ENCODE data around the gene PITHD1.
A peak's percentile ranks its signal among the peaks of the same experiment; 100 is the strongest.
"Not testable (repeated sequence)": the region's sequence is repeated elsewhere in the genome, so short reads cannot be mapped to it uniquely, and the experiment has no call there.

Gene PITHD1, protein sequence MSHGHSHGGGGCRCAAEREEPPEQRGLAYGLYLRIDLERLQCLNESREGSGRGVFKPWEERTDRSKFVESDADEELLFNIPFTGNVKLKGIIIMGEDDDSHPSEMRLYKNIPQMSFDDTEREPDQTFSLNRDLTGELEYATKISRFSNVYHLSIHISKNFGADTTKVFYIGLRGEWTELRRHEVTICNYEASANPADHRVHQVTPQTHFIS

DNA sequence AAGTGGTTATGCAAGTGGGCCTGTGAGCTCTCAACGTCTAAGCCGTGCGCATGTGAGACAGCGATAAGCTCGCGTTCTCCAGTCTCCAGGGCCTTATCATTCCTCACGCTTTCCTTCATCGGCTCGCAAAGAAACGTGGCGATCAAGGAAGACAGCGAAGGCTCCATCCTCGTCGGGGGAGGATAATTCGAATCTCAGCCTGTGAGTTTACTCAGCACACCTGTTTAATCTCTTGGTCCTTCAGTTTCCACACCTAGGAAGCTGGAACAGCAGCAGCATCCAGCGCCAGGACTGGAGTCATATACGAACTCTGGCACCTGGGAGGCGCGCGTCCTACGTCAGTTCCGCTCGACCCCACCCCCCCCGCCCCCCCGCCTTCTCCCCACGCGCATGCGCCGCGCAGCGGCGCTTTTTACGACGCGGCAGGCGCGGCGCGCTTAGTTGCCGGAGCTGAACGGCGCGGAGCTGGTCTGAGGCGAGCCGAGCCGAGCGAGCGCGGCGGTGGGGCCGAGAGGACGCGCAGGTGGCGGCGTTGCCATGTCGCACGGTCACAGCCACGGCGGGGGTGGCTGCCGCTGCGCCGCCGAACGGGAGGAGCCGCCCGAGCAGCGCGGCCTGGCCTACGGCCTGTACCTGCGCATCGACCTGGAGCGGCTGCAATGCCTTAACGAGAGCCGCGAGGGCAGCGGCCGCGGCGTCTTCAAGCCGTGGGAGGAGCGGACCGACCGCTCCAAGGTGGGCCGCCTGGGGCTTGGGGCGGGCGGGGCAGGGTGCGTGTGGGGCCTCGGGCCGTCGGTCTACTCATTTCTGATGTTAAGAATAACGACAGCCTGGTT is at the start of gene PITHD1:
PITHD1 (plus strand) TSS at position 440 of the 836 bp plus-strand sequence; CDS start at position 538, 98 bp downstream.
- TF ChIP-seq, protein P1, sequence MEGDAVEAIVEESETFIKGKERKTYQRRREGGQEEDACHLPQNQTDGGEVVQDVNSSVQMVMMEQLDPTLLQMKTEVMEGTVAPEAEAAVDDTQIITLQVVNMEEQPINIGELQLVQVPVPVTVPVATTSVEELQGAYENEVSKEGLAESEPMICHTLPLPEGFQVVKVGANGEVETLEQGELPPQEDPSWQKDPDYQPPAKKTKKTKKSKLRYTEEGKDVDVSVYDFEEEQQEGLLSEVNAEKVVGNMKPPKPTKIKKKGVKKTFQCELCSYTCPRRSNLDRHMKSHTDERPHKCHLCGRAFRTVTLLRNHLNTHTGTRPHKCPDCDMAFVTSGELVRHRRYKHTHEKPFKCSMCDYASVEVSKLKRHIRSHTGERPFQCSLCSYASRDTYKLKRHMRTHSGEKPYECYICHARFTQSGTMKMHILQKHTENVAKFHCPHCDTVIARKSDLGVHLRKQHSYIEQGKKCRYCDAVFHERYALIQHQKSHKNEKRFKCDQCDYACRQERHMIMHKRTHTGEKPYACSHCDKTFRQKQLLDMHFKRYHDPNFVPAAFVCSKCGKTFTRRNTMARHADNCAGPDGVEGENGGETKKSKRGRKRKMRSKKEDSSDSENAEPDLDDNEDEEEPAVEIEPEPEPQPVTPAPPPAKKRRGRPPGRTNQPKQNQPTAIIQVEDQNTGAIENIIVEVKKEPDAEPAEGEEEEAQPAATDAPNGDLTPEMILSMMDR (conservative IDR thresholded peaks at IDR 0.05): no peak
- H3K27ac ChIP-seq: peak within 1 kb of the TSS; percentile 89

DNA sequence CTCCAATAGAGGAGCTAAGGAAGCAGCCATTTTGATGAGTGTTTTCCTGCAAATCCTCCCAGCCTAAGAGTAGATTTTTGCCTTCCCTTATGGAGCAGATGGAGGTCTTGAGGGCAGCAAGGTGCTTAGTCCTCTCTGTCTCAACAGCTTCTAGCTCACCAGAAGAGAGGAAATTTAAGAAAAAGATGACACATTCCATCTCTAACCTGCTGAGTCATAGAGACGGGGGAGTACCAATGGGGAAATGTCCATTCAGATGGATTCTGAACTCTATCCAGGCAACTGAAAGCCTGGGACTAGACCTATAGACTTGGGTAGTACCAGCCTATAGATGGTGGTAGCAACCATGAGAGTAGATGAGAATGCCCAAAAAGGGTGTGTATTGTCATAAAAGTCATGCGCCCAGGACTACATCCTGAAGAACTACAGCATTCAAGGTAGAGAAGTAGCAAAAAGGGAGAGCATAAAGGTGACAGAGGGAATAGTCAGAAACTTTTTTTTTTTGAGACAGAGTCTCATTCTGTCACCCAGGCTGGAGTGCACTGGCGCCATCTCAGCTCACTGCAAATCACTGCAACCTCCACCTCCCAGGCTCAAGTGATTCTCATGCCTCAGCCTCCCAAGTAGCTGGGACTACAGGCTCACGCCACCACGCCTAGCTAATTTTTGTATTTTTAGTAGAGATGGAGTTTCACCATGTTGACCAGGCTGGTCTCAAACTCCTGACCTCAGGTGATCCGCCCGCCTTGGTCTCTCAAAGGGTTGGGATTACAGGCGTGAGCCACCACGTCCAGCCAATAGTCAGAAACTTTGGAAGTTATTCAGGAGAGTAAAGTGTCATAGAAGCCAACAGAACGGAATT is 45.6 kb upstream of the PITHD1 start:
- TF ChIP-seq, protein P1 (conservative IDR thresholded peaks at IDR 0.05): no peak
- no peak overlapping the region for H3K27ac ChIP-seq

DNA sequence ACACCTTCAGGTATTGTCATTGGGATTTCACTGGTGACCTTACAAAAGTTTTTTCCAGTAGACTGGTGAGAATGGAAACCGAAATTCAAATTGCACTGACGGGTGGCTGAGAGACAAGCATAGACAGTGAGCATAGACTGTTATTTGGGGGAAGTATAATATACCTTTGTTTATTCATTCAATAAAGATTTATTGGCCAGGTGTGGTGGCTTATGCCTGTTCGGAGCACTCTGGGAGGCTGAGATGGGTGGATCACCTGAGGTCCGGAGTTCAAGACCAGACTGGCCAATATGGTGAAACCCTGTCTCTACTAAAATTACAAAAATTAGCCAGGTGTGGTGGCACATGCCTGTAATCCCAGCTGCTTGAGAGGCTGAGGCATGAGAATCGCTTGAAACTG is 44.9 kb upstream of the PITHD1 start:
- not testable (repeated sequence) for H3K27ac ChIP-seq

DNA sequence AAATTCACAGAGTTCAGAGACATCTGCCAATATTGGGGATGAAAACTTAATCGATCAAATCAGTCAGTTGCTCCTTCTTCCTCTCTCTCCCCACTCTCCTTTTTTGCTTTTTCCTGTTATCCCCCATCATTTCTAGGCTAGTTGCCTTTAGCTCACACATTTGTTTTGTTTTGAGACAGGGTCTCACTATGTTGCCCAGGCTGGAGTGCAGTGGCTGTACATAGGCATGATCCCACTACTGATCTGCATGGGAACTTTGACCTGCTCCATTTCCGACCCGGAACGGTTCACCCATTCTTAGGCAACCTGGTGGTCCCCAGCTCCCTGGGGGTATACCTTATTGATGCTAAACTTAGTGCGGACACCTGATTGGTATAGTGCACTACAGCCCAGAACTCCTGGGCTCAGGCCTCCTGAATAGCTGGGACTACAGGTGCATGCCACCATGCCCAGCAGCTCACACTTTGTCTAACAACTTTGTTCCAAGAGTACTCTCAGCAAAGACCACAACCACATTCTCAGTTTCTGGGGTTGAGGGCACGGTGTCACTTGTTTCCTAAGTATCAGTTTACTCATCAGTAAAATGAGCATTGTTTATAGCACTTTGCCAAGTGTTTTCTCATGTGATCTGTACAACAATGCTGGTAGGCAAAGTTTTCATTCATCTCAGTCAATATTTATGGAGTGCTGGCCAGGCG is 41.6 kb upstream of the PITHD1 start:
- no peak overlapping the region for H3K27ac ChIP-seq
- TF ChIP-seq, protein P1 (conservative IDR thresholded peaks at IDR 0.05): no peak

DNA sequence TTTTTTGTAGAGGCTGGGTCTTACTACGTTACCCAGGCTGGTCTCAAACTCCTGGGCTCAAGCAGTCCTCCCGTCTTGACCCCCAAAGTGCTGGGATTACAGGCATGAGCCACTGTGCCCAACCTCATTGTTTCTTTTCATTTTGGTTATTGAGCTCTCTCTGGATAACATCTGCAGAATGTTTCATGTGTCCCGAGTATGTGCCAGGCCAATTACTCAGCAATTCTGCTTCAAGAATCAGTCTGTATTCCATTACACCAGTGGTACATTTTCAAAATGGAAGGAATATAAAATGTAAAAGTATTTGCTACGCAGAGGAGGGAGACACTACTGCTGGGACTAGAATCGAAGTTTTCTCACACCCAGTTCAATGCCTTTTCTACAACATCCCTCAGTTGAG is 36.6 kb upstream of the PITHD1 start:
- TF ChIP-seq, protein P1 (conservative IDR thresholded peaks at IDR 0.05): no peak
- no peak overlapping the region; the same call in 1 of the 2 replicates for H3K27ac ChIP-seq

DNA sequence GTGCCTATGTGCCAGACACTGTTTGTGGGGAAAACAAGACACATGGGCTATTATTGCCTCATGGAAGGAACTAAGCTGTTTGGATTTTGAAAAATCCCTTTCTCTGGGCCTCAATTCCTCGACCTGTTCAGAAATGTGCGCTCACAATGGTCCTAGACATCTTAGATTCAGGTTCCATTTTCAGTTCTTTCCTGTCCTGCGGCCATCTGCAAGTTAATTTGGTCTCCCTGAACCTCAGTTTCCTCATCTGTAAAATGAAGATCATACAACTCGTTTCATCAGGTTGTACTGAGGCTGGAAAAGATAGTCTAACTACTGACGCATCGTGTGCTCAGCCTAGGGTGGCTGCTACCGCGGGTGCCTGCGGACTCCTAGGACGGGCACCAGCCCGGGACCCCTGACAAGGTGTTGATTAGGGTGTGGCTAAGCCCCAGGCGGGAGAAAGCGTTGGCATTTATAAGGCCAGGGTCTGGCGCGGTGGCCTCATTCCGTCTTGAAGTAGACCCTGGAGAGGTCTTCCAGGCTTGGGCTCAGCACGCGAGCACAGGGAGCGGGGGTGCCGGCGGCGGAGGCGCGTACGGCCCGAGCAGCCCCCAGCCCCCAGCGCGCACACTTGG is 35.4 kb upstream of the PITHD1 start:
- peak overlapping the region; percentile 93 for H3K27ac ChIP-seq
- TF ChIP-seq, protein P1 (conservative IDR thresholded peaks at IDR 0.05): no peak

All from VCaP (cell line).